Liver (tissue), 9 donors: ENCODE results near the gene MLX. TPM values are rescaled to one million over a fixed set of nuclear protein-coding genes. Genes with fewer than 3 reads are reported as not detected.

Experiments used
- DNase-seq: peaks from one replicate; pipeline ENCODE4 v3.0.0-alpha.2; 2017; ENCODE audit warnings: low spot score
- H3K27ac ChIP-seq, 2 donors: one replicate each; pipeline ENCODE4 v1.7.0; 2013; ENCODE audit warnings: inconsistent platforms in 2 of 2, low read length in 2 of 2, control low read depth in 1 of 2, low read depth in 1 of 2, mild to moderate bottlenecking in 1 of 2
- H3K27me3 ChIP-seq, 4 donors: one replicate each; pipeline versions ENCODE4 v1.6.1 to v1.7.0; 2013; ENCODE audit warnings: low read length in 3 of 4, inconsistent platforms in 1 of 4, mild to moderate bottlenecking in 1 of 4, moderate library complexity in 1 of 4; ENCODE audit not compliant: control insufficient read depth in 4 of 4, insufficient read depth in 4 of 4
- H3K36me3 ChIP-seq, 4 donors: one replicate each; pipeline versions ENCODE4 v1.6.1 to v1.7.0; 2013; ENCODE audit warnings: low read length in 3 of 4, mild to moderate bottlenecking in 3 of 4, low read depth in 1 of 4, moderate library complexity in 1 of 4; ENCODE audit not compliant: control insufficient read depth in 4 of 4, insufficient read depth in 3 of 4
- H3K4me1 ChIP-seq, 4 donors: one replicate each; pipeline versions ENCODE4 v1.6.1 to v1.7.0; 2013; ENCODE audit warnings: low read length in 3 of 4, mild to moderate bottlenecking in 3 of 4, moderate library complexity in 1 of 4; ENCODE audit not compliant: control insufficient read depth in 4 of 4, insufficient read depth in 4 of 4
- H3K4me3 ChIP-seq, 3 donors: one replicate each; pipeline versions ENCODE4 v1.6.1 to v1.7.0; 2013; ENCODE audit warnings: low read length in 3 of 3, control low read depth in 1 of 3, low read depth in 1 of 3, mild to moderate bottlenecking in 1 of 3
- H3K9ac ChIP-seq, 2 donors: one replicate each; pipeline ENCODE4 v1.7.0; 2013; ENCODE audit warnings: low read length in 2 of 2, mild to moderate bottlenecking in 2 of 2, moderate library complexity in 2 of 2, control low read depth in 1 of 2, low read depth in 1 of 2
- H3K9me3 ChIP-seq, 4 donors: one replicate each; pipeline versions ENCODE4 v1.6.1 to v1.7.0; 2013; ENCODE audit warnings: low read length in 3 of 4; ENCODE audit not compliant: control insufficient read depth in 4 of 4
- ATF3 ChIP-seq: IDR thresholded peaks from 2 replicates; pipeline ENCODE4 v1.6.1; 2016; ENCODE audit warnings: antibody characterized with exemption
- EGR1 ChIP-seq, 2 donors: IDR thresholded peaks; 2 replicates each; pipeline ENCODE4 v1.6.1; 2016 to 2018; ENCODE audit warnings: antibody characterized with exemption in 2 of 2, low read depth in 2 of 2
- FOXA2 ChIP-seq: IDR thresholded peaks from 2 replicates; pipeline ENCODE4 v1.6.1; 2016; ENCODE audit warnings: antibody characterized with exemption
- GABPA ChIP-seq, 2 donors: IDR thresholded peaks in 1 of 2; conservative IDR thresholded peaks in 1 of 2; 2 replicates each; pipeline ENCODE4 v1.6.1; 2016; ENCODE audit warnings: antibody characterized with exemption in 2 of 2, mild to moderate bottlenecking in 1 of 2, moderate library complexity in 1 of 2
- HNF4A ChIP-seq, 2 donors: conservative IDR thresholded peaks; 2 replicates each; pipeline ENCODE4 v1.6.1; 2016; ENCODE audit warnings: antibody characterized with exemption in 2 of 2, mild to moderate bottlenecking in 2 of 2
- HNF4G ChIP-seq: IDR thresholded peaks from 2 replicates; pipeline ENCODE4 v1.6.1; 2016; ENCODE audit warnings: antibody characterized with exemption
- JUND ChIP-seq, 2 donors: IDR thresholded peaks; 2 replicates each; pipeline ENCODE4 v1.6.1; 2016; ENCODE audit warnings: antibody characterized with exemption in 2 of 2
- MAX ChIP-seq: IDR thresholded peaks from 2 replicates; pipeline ENCODE4 v1.6.1; 2016; ENCODE audit warnings: antibody characterized with exemption
- NR2F2 ChIP-seq: IDR thresholded peaks from 2 replicates; pipeline ENCODE4 v1.6.1; 2016; ENCODE audit warnings: antibody characterized with exemption
- RAD21 ChIP-seq, 2 donors: IDR thresholded peaks; 2 replicates each; pipeline ENCODE4 v1.6.1; 2016; ENCODE audit warnings: antibody characterized with exemption in 2 of 2, mild to moderate bottlenecking in 2 of 2
- REST ChIP-seq: IDR thresholded peaks from 2 replicates; pipeline ENCODE4 v1.6.1; 2016; ENCODE audit warnings: antibody characterized with exemption, mild to moderate bottlenecking
- RXRA ChIP-seq, 2 donors: IDR thresholded peaks; 2 replicates each; pipeline ENCODE4 v1.6.1; 2017 to 2018; ENCODE audit warnings: antibody characterized with exemption in 2 of 2, mild to moderate bottlenecking in 1 of 2
- SP1 ChIP-seq: IDR thresholded peaks from 2 replicates; pipeline ENCODE4 v1.6.1; 2018; ENCODE audit warnings: antibody characterized with exemption, mild to moderate bottlenecking
- TAF1 ChIP-seq: conservative IDR thresholded peaks from 2 replicates; pipeline ENCODE4 v1.6.1; 2016; ENCODE audit warnings: antibody characterized with exemption, mild to moderate bottlenecking
- YY1 ChIP-seq: IDR thresholded peaks from 2 replicates; pipeline ENCODE4 v1.6.1; 2016; ENCODE audit warnings: antibody characterized with exemption, mild to moderate bottlenecking
- ZBTB33 ChIP-seq: IDR thresholded peaks from 2 replicates; pipeline ENCODE4 v1.6.1; 2016; ENCODE audit warnings: antibody characterized with exemption
- WGBS: extraction: QIAGEN DNeasy Blood & Tissue Kit; methylation state at CpG from one replicate; pipeline ENCODE4 v1.1.7; 2013; 5-methylcytosine and 5-hydroxymethylcytosine counted together
- polyA plus RNA-seq, 2 donors: library from polyadenylated mRNA; stranded (reverse) in 1 of 2; unstranded in 1 of 2; fragments of 200-250 nt in 1 of 2; fragments of >200 nt in 1 of 2; fragmentation: Nextera tagmentation in 1 of 2; extraction: Ambion mirVana in 1 of 2; gene quantifications; one replicate each; pipeline versions ENCODE4 v1.2.1 to v1.2.3, GENCODE V29; 2013 to 2015
- total RNA-seq, 2 donors: library from RNA; depleted of rRNA; stranded (reverse); fragments of >200 nt; gene quantifications; one replicate each; pipeline ENCODE4 v1.2.3, GENCODE V29; 2014
- donor health status: healthy.
- donor health status: healthy.
- donor health status: healthy.
- donor health status: healthy.
- donor health status: healthy.

Gene MLX
- total and polyA plus RNA-seq, 4 donors, result 19.4 to 40.0 (median 32.1) TPM

- H3K4me3 ChIP-seq, result no peak overlapping the region
- TF ChIP-seq JUND (IDR thresholded peaks at IDR 0.05), result no peak
- TF ChIP-seq FOXA2, result no peak
- no peak for TF ChIP-seq REST
- no peak for TF ChIP-seq SP1
- no peak for TF ChIP-seq HNF4G
- TF ChIP-seq ATF3, result no peak
- TF ChIP-seq HNF4A (conservative IDR thresholded peaks at IDR 0.05), result no peak
- no peak for TF ChIP-seq ZBTB33
- TF ChIP-seq EGR1 (IDR thresholded peaks at IDR 0.05; ENCODE audit: low read depth in 2 of 2), result no peak
- TF ChIP-seq RXRA (IDR thresholded peaks at IDR 0.05), result no peak
- no peak for TF ChIP-seq TAF1
- TF ChIP-seq RAD21 (IDR thresholded peaks at IDR 0.05), result no peak
- no peak for TF ChIP-seq YY1
- TF ChIP-seq NR2F2, result no peak
- TF ChIP-seq MAX, result no peak
- no peak for TF ChIP-seq GABPA (IDR thresholded peaks at IDR 0.05 in 1 of 2, conservative IDR thresholded peaks at IDR 0.05 in 1 of 2)
- no peak overlapping the region for H3K27ac ChIP-seq
- no peaks in the 10 kb centered on the region for H3K27me3 ChIP-seq
- no peaks in the 10 kb centered on the region for H3K9me3 ChIP-seq
- peaks cover 18 to 48% (median 31%) of the 10 kb centered on the region in 4 donors for H3K4me1 ChIP-seq
- peaks cover 0 to 3% (median 0%) of the 10 kb centered on the region in 4 donors for H3K36me3 ChIP-seq
- DNase-seq, result no peak
- WGBS, result 86% methylated on average over 2 of the region's 2 CpGs
- no peak overlapping the region for H3K9ac ChIP-seq
Observed at GRCh38 chr17:42525221-42525620, 41.7 kb upstream of the MLX start.

GRCh38 chr17:42526031-42526444 is 40.9 kb upstream of the MLX start:
- Histone ChIP-seq H3K27me3 (no peaks in the 10 kb centered on the region), H3K36me3 (peaks cover 0 to 3% (median 0%) of the 10 kb centered on the region in 4 donors), H3K4me1 (peaks cover 21 to 51% (median 35%) of the 10 kb centered on the region in 4 donors), H3K9me3 (no peaks in the 10 kb centered on the region), H3K27ac (peak overlapping the region in 1 of 2 donors; percentile 8), H3K4me3 (no peak overlapping the region), H3K9ac (no peak overlapping the region)
- 75% methylated on average over 6 of the region's 6 CpGs for WGBS
- TF ChIP-seq MAX (no peak), FOXA2 (no peak), RXRA (IDR thresholded peaks at IDR 0.05) (peak in 1 of 2 donors; percentile 12), YY1 (no peak), ATF3 (no peak)
- DNase-seq, result no peak
